Measurements from ENCODE around the gene HEMK1.

Gene HEMK1

GRCh38 chr3:50568947-50569749 lies at the start of gene HEMK1:
TSS of gene HEMK1 (plus strand) at chr3:50569522. CDS start at chr3:50571105, 1,583 bp downstream.
- DNase-seq (ENCODE audit: low read depth), result peak; percentile 96

- DNase-seq (ENCODE audit: low read depth), result no peak
These were observed 48.5 kb upstream of the HEMK1 start for GRCh38 chr3:50520849-50521248.

- DNase-seq (ENCODE audit: low read depth), result no peak
These were observed 47.8 kb upstream of the HEMK1 start for GRCh38 chr3:50521572-50521971.

- no peak for DNase-seq (ENCODE audit: low read depth)
These were observed 46.0 kb upstream of the HEMK1 start for GRCh38 chr3:50523279-50523811.

GRCh38 chr3:50524746-50525145 lies 44.6 kb upstream of the HEMK1 start:
- no peak for DNase-seq (ENCODE audit: low read depth)

GRCh38 chr3:50525191-50525910 lies 44.0 kb upstream of the HEMK1 start:
- no peak for DNase-seq (ENCODE audit: low read depth)

GRCh38 chr3:50525987-50526386 lies 43.3 kb upstream of the HEMK1 start:
- DNase-seq (ENCODE audit: low read depth), result peak; percentile 68

- DNase-seq (ENCODE audit: low read depth), result no peak
These were observed 39.0 kb upstream of the HEMK1 start for GRCh38 chr3:50530001-50530970.

GRCh38 chr3:50531201-50531600 lies 38.1 kb upstream of the HEMK1 start:
- no peak for DNase-seq (ENCODE audit: low read depth)

- DNase-seq (ENCODE audit: low read depth), result no peak
These were observed 37.1 kb upstream of the HEMK1 start for GRCh38 chr3:50532062-50532705.

GRCh38 chr3:50533316-50533715 lies 36.0 kb upstream of the HEMK1 start:
- DNase-seq (ENCODE audit: low read depth), result no peak

- DNase-seq (ENCODE audit: low read depth), result no peak
These were observed 35.4 kb upstream of the HEMK1 start for GRCh38 chr3:50533807-50534461.

- no peak for DNase-seq (ENCODE audit: low read depth)
These were observed 34.5 kb upstream of the HEMK1 start for GRCh38 chr3:50534681-50535330.

- no peak for DNase-seq (ENCODE audit: low read depth)
These were observed 32.7 kb upstream of the HEMK1 start for GRCh38 chr3:50536471-50537180.

GRCh38 chr3:50537421-50538129 lies 31.7 kb upstream of the HEMK1 start:
- no peak for DNase-seq (ENCODE audit: low read depth)

- DNase-seq (ENCODE audit: low read depth), result no peak
These were observed 29.7 kb upstream of the HEMK1 start for GRCh38 chr3:50539356-50540286.

GRCh38 chr3:50542177-50543034 lies 26.9 kb upstream of the HEMK1 start:
- peak; percentile 64 for DNase-seq (ENCODE audit: low read depth)
